Keratinocyte (primary cell): Measurements from ENCODE around the gene HEPN1. TPM values are rescaled to one million over a fixed set of nuclear protein-coding genes. Genes with fewer than 3 reads are reported as not detected.

Experiments
- DNase-seq: peaks from one replicate; pipeline ENCODE4 v3.0.0-alpha.2; 2011; ENCODE audit warnings: low read depth, missing footprints, low spot score
- FAIRE-seq: peaks from 2 replicates; lab custom pipeline; 2011; peaks lifted over from hg19 to GRCh38; lab: Jason Lieb, UNC
- H2AFZ ChIP-seq: 2 replicates; pipeline ENCODE4 v1.6.0; 2012; ENCODE audit warnings: low read length, control low read depth, inconsistent platforms; ENCODE audit not compliant: control insufficient read depth
- H3K27ac ChIP-seq: 2 replicates; pipeline ENCODE4 v1.5.1; 2011; ENCODE audit warnings: low read length; ENCODE audit not compliant: control insufficient read depth, insufficient read depth
- H3K27me3 ChIP-seq: 3 replicates; pipeline ENCODE4 v1.6.0; 2011; ENCODE audit warnings: low read length; ENCODE audit not compliant: control insufficient read depth, insufficient read depth; ENCODE audit errors: extremely low read depth
- H3K36me3 ChIP-seq, 2 experiments: 2 replicates in 1 of 2; 3 replicates in 1 of 2; pipeline ENCODE4 v1.5.1; 2011; ENCODE audit warnings: low read length in 2 of 2, mild to moderate bottlenecking in 1 of 2; ENCODE audit not compliant: control insufficient read depth in 2 of 2, insufficient read depth in 2 of 2; ENCODE audit errors: extremely low read depth in 1 of 2
- H3K4me1 ChIP-seq: 3 replicates; pipeline ENCODE4 v1.5.1; 2011; ENCODE audit warnings: low read length; ENCODE audit not compliant: control insufficient read depth, insufficient read depth; ENCODE audit errors: extremely low read depth
- H3K4me2 ChIP-seq: 3 replicates; pipeline ENCODE4 v1.6.0; 2011; ENCODE audit warnings: low read depth, low read length; ENCODE audit not compliant: control insufficient read depth, insufficient read depth; ENCODE audit errors: extremely low read depth
- H3K4me3 ChIP-seq, 3 experiments: fragments of 200-600 bp in 1 of 3; sonication (generic) in 1 of 3; 2 replicates in 2 of 3; 3 replicates in 1 of 3; pipeline ENCODE4 v1.5.1; 2011 to 2016; ENCODE audit warnings: low read length in 3 of 3, mild to moderate bottlenecking in 3 of 3, control low read depth in 2 of 3, inconsistent platforms in 1 of 3, low read depth in 1 of 3, mixed read lengths in 1 of 3, mixed run types in 1 of 3, moderate library complexity in 1 of 3; ENCODE audit not compliant: control insufficient read depth in 2 of 3, insufficient read depth in 2 of 3; ENCODE audit errors: extremely low read depth in 1 of 3
- H3K79me2 ChIP-seq: 2 replicates; pipeline ENCODE4 v1.6.0; 2012; ENCODE audit warnings: low read length; ENCODE audit not compliant: control insufficient read depth, insufficient read depth
- H3K9ac ChIP-seq: 3 replicates; pipeline ENCODE4 v1.6.0; 2011; ENCODE audit warnings: low read length; ENCODE audit not compliant: control insufficient read depth, insufficient read depth; ENCODE audit errors: extremely low read depth
- H3K9me1 ChIP-seq: 3 replicates; pipeline ENCODE4 v1.6.0; 2011; ENCODE audit warnings: low read length; ENCODE audit not compliant: control insufficient read depth, insufficient read depth; ENCODE audit errors: extremely low read depth
- H3K9me3 ChIP-seq: 2 replicates; pipeline ENCODE4 v1.5.1; 2012; ENCODE audit warnings: low read depth, low read length; ENCODE audit not compliant: control insufficient read depth
- H4K20me1 ChIP-seq: 3 replicates; pipeline ENCODE4 v1.6.0; 2011; ENCODE audit warnings: low read length; ENCODE audit not compliant: control insufficient read depth, insufficient read depth; ENCODE audit errors: extremely low read depth
- CTCF ChIP-seq, 3 experiments: IDR thresholded peaks in 1 of 3; conservative IDR thresholded peaks in 1 of 3; optimal IDR thresholded peaks in 1 of 3; 2 replicates in 2 of 3; 3 replicates in 1 of 3; pipeline versions ENCODE3 to v1.5.1; 2011; ENCODE audit warnings: low read length in 3 of 3, mild to moderate bottlenecking in 3 of 3, moderate library complexity in 2 of 3, control low read depth in 1 of 3, inconsistent platforms in 1 of 3; ENCODE audit not compliant: insufficient read depth in 2 of 3; ENCODE audit errors: extremely low read depth in 1 of 3
- EZH2 ChIP-seq: IDR thresholded peaks from one replicate; pipeline ENCODE4 v1.6.1; 2012; ENCODE audit warnings: inconsistent platforms, mild to moderate bottlenecking, low read length, moderate library complexity
- dilution Hi-C: fragments of 300-500 bp; cut with MboI; formaldehyde crosslinking; loops from one replicate; pipeline ENCODE4 v1.7.0; 2020; ENCODE audit warnings: low sequenced_read_pairs; ENCODE audit not compliant: extremely low pct_ligation_motif_present
- polyA plus RNA-seq, 5 experiments: library from polyadenylated mRNA; depleted of rRNA in 3 of 5; stranded (reverse) in 3 of 5; stranded (forward) in 1 of 5; unstranded in 1 of 5; fragments of >200 nt; gene quantifications; 1 replicate in 1 of 5; 2 replicates in 3 of 5; 3 replicates in 1 of 5; pipeline versions ENCODE4 v1.2.1 to v1.2.3, GENCODE V29; 2011 to 2012; ENCODE audit warnings: missing spikeins in 2 of 5, low read depth in 1 of 5, low replicate concordance in 1 of 5

The HEPN1 gene
- polyA plus RNA-seq, 1 donor (not counting 4 experiments of a cell fraction or from before 2014, with no cell fraction given): not detected

GRCh38 chr11:124937336-124937935, 18.4 kb downstream of the HEPN1 start:
- no peak overlapping the region for H3K4me2 ChIP-seq
- DNase-seq (no peak), FAIRE-seq (no peak)
- H3K27me3 ChIP-seq: no peaks in the 10 kb centered on the region
- H3K9me3 ChIP-seq: no peaks in the 10 kb centered on the region
- no peak overlapping the region for H3K4me3 ChIP-seq
- dilution Hi-C loops: no loop called here
- H3K9ac ChIP-seq: no peak overlapping the region
- TF ChIP-seq CTCF (optimal IDR thresholded peaks at IDR 0.05 in 1 of 3, IDR thresholded peaks at IDR 0.05 in 1 of 3, conservative IDR thresholded peaks at IDR 0.05 in 1 of 3; ENCODE audit: extremely low read depth in 1 of 3, insufficient read depth in 2 of 3, low read length in 3 of 3) (no peak), EZH2 (no peak)
- H3K79me2 ChIP-seq: no peaks in the 10 kb centered on the region
- H3K4me1 ChIP-seq: peaks cover 5% of the 10 kb centered on the region
- no peaks in the 10 kb centered on the region for H3K36me3 ChIP-seq
- no peaks in the 10 kb centered on the region for H3K9me1 ChIP-seq
- no peak overlapping the region for H3K27ac ChIP-seq
- H2AFZ ChIP-seq: no peak overlapping the region
- H4K20me1 ChIP-seq: no peaks in the 10 kb centered on the region

GRCh38 chr11:124938206-124938765, 19.2 kb downstream of the HEPN1 start:
- H3K9me3 ChIP-seq: no peaks in the 10 kb centered on the region
- no peaks in the 10 kb centered on the region for H3K36me3 ChIP-seq
- H3K4me3 ChIP-seq: no peak overlapping the region
- H3K4me1 ChIP-seq: peaks cover 5% of the 10 kb centered on the region
- no peak overlapping the region for H3K9ac ChIP-seq
- dilution Hi-C loops: no loop called here
- H3K27ac ChIP-seq: no peak overlapping the region
- FAIRE-seq (peak; percentile 57), DNase-seq (no peak)
- H2AFZ ChIP-seq: peak overlapping the region; percentile 8
- H4K20me1 ChIP-seq: no peaks in the 10 kb centered on the region
- TF ChIP-seq EZH2 (no peak), CTCF (optimal IDR thresholded peaks at IDR 0.05 in 1 of 3, IDR thresholded peaks at IDR 0.05 in 1 of 3, conservative IDR thresholded peaks at IDR 0.05 in 1 of 3; ENCODE audit: extremely low read depth in 1 of 3, insufficient read depth in 2 of 3, low read length in 3 of 3) (no peak)
- no peaks in the 10 kb centered on the region for H3K27me3 ChIP-seq
- no peak overlapping the region for H3K4me2 ChIP-seq
- no peaks in the 10 kb centered on the region for H3K79me2 ChIP-seq
- no peaks in the 10 kb centered on the region for H3K9me1 ChIP-seq
